Measurements from ENCODE around the gene ZCCHC4.

DNA sequence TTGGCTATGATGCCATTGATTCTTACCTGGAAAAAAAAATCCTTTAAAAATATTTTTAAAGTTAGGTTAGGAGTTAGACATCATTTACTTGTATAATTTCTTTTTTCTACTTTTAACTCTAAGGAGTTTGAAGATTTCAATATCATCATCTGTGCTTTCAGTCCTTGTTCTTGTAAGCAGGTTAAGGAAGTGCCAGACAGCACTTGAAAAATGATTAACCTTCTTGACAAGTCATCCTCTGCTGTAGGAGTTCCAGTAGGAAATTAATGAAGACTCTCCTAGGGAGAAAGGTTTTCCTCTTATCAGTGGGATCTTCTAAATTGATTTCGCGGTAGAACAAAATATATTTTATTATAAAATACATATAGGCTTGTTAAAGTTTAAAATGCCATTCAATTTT, 35.4 kb downstream of the ZCCHC4 start:
- TF ChIP-seq, protein P1, sequence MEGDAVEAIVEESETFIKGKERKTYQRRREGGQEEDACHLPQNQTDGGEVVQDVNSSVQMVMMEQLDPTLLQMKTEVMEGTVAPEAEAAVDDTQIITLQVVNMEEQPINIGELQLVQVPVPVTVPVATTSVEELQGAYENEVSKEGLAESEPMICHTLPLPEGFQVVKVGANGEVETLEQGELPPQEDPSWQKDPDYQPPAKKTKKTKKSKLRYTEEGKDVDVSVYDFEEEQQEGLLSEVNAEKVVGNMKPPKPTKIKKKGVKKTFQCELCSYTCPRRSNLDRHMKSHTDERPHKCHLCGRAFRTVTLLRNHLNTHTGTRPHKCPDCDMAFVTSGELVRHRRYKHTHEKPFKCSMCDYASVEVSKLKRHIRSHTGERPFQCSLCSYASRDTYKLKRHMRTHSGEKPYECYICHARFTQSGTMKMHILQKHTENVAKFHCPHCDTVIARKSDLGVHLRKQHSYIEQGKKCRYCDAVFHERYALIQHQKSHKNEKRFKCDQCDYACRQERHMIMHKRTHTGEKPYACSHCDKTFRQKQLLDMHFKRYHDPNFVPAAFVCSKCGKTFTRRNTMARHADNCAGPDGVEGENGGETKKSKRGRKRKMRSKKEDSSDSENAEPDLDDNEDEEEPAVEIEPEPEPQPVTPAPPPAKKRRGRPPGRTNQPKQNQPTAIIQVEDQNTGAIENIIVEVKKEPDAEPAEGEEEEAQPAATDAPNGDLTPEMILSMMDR (IDR thresholded peaks at IDR 0.05 in 2 of 3, conservative IDR thresholded peaks at IDR 0.05 in 1 of 3; ENCODE audit: borderline replicate concordance in 1 of 3, insufficient read depth in 1 of 3, low read depth in 2 of 3, low read length in 2 of 3): no peak
- TF ChIP-seq POLR2AphosphoS5 (IDR thresholded peaks at IDR 0.05; ENCODE audit: low read depth, low read length): no peak
- TF ChIP-seq POLR2A (IDR thresholded peaks at IDR 0.05; ENCODE audit: borderline replicate concordance, extremely low read depth, insufficient read depth, insufficient read length): no peak
- TF ChIP-seq, protein P2, sequence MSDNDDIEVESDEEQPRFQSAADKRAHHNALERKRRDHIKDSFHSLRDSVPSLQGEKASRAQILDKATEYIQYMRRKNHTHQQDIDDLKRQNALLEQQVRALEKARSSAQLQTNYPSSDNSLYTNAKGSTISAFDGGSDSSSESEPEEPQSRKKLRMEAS (IDR thresholded peaks at IDR 0.05): no peak
- no peak for TF ChIP-seq RAD21 (IDR thresholded peaks at IDR 0.05; ENCODE audit: low read depth)
- TF ChIP-seq JUND (IDR thresholded peaks at IDR 0.05): no peak
- TF ChIP-seq, protein P3, sequence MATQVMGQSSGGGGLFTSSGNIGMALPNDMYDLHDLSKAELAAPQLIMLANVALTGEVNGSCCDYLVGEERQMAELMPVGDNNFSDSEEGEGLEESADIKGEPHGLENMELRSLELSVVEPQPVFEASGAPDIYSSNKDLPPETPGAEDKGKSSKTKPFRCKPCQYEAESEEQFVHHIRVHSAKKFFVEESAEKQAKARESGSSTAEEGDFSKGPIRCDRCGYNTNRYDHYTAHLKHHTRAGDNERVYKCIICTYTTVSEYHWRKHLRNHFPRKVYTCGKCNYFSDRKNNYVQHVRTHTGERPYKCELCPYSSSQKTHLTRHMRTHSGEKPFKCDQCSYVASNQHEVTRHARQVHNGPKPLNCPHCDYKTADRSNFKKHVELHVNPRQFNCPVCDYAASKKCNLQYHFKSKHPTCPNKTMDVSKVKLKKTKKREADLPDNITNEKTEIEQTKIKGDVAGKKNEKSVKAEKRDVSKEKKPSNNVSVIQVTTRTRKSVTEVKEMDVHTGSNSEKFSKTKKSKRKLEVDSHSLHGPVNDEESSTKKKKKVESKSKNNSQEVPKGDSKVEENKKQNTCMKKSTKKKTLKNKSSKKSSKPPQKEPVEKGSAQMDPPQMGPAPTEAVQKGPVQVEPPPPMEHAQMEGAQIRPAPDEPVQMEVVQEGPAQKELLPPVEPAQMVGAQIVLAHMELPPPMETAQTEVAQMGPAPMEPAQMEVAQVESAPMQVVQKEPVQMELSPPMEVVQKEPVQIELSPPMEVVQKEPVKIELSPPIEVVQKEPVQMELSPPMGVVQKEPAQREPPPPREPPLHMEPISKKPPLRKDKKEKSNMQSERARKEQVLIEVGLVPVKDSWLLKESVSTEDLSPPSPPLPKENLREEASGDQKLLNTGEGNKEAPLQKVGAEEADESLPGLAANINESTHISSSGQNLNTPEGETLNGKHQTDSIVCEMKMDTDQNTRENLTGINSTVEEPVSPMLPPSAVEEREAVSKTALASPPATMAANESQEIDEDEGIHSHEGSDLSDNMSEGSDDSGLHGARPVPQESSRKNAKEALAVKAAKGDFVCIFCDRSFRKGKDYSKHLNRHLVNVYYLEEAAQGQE (IDR thresholded peaks at IDR 0.05; ENCODE audit: low read depth): no peak
- TF ChIP-seq CEBPB (IDR thresholded peaks at IDR 0.05; ENCODE audit: low read depth): no peak
- no peak for TF ChIP-seq TCF7L2 (IDR thresholded peaks at IDR 0.05; ENCODE audit: borderline replicate concordance, extremely low read depth, insufficient read depth, insufficient read length)
- TF ChIP-seq EZH2phosphoT487 (IDR thresholded peaks at IDR 0.05; ENCODE audit: borderline replicate concordance): no peak
